Body of pancreas (tissue), 4 donors: ENCODE results near the gene DAND5.

Experiments
- CTCF ChIP-seq, 7 experiments: fragments of 450-650 bp in 4 of 7; fragments of 200-600 bp in 3 of 7; sonication (generic) in 3 of 7; IDR thresholded peaks; one replicate each; pipeline ENCODE4 v1.5.1; 2016 to 2019; ENCODE audit warnings: antibody characterized with exemption in 7 of 7
- POLR2A ChIP-seq, 3 donors: fragments of 450-650 bp; IDR thresholded peaks; one replicate each; pipeline ENCODE4 v1.6.1; 2016; ENCODE audit warnings: antibody characterized with exemption in 3 of 3, mild to moderate bottlenecking in 2 of 3

DNA sequence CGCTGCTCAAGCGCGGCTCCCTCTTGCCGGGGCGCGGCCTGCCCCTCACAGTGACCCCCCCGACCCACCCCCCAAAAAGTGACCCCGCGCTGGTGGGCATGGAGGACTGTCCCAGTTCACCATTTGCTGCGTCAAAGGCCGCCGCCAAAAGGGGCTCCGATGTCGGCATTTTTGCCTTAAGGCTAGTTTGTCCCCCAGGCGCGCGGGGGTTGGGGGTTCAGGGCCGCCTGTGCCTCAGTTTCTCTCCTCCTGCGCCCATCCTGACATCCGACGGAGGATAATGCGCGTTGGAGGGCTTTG lies 43.0 kb downstream of the DAND5 start:
- no peak for TF ChIP-seq POLR2A (IDR thresholded peaks at IDR 0.05)
- TF ChIP-seq CTCF (IDR thresholded peaks at IDR 0.05), result no peak
